Activated CD4-positive, alpha-beta memory T cell treated with anti-CD3 and anti-CD28 coated beads, Interleukin-2, amount 10 ng/mL, durations not matched to agents 7 days and 5 days (primary cell): Measurements from ENCODE around the gene B4GALNT2. TPM values are rescaled to one million over a fixed set of nuclear protein-coding genes. Genes with fewer than 3 reads are reported as not detected.
"Not testable (repeated sequence)": the region's sequence is repeated elsewhere in the genome, so short reads cannot be mapped to it uniquely, and the experiment has no call there.

Source experiments
- CTCF ChIA-PET: fragments of 350-600 bp; sonication (Branson Sonifier 250); formaldehyde crosslinking; loops from one replicate; lab custom pipeline; 2021; ENCODE audit warnings: antibody characterized with exemption, inconsistent platforms; lab: Charles Lee
- POLR2A ChIA-PET: fragments of 350-600 bp; sonication (Branson Sonifier 250); formaldehyde crosslinking; loops from one replicate; lab custom pipeline; 2021; ENCODE audit warnings: antibody characterized with exemption; lab: Charles Lee
- DNase-seq: peaks from one replicate; pipeline ENCODE4 v3.0.0-alpha.2; 2020
- H3K27ac Mint-ChIP-seq: one replicate; pipeline ENCODE4 v1.8.0; 2021; ENCODE audit warnings: mild to moderate bottlenecking, mixed read lengths
- H3K27me3 Mint-ChIP-seq: one replicate; pipeline ENCODE4 v1.8.0; 2021; ENCODE audit warnings: mixed read lengths
- H3K36me3 Mint-ChIP-seq: one replicate; pipeline ENCODE4 v1.8.0; 2021; ENCODE audit warnings: low read depth, mixed read lengths
- H3K4me1 Mint-ChIP-seq: one replicate; pipeline ENCODE4 v1.8.0; 2021; ENCODE audit warnings: mixed read lengths
- H3K4me3 Mint-ChIP-seq: one replicate; pipeline ENCODE4 v1.8.0; 2021; ENCODE audit warnings: mild to moderate bottlenecking, mixed read lengths
- H3K9me3 Mint-ChIP-seq: one replicate; pipeline ENCODE4 v1.8.0; 2021; ENCODE audit warnings: mixed read lengths
- total RNA-seq, 2 experiments: library from RNA; stranded (reverse); gene quantifications; one replicate each; pipeline ENCODE4 v1.2.3, GENCODE V29; 2021

B4GALNT2 gene, protein sequence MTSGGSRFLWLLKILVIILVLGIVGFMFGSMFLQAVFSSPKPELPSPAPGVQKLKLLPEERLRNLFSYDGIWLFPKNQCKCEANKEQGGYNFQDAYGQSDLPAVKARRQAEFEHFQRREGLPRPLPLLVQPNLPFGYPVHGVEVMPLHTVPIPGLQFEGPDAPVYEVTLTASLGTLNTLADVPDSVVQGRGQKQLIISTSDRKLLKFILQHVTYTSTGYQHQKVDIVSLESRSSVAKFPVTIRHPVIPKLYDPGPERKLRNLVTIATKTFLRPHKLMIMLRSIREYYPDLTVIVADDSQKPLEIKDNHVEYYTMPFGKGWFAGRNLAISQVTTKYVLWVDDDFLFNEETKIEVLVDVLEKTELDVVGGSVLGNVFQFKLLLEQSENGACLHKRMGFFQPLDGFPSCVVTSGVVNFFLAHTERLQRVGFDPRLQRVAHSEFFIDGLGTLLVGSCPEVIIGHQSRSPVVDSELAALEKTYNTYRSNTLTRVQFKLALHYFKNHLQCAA
- not detected for total RNA-seq

DNA sequence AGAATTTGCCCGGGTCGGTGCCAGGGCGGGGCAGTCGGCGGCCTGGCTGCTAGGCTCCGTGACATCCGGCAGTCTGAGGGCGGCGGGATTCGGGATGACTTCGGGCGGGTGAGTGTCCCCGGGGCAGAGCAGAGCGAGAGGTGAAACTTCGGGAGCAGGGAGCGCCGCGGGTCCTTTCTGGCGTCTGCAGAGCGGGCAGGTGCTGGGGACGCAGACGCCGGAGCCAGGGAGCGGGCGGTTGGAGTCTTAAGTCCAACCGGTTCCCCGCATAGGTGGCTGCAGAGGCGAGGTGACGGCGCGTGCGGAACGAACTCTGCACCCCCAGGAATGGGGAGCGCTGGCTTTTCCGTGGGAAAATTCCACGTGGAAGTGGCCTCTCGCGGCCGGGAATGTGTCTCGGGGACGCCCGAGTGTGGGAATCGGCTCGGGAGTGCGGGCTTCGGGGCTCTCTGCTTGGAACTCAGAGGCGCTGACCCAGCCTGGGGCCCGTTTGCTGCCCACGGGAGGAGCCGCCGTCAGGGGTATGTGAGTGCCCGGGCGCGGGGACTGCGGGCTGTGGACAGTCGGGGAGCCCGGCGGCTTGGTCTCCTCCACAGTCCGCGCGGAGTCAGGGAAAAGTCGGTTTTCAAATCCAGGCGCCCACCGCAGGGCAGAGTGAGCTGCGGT lies at the start of gene B4GALNT2:
Gene B4GALNT2, plus strand, starts transcription at position 71 of the 666 bp plus-strand sequence. Its CDS starts 24 bp downstream, at position 95.
- Mint-ChIP-seq H3K36me3 (no peaks in the 10 kb centered on the region), H3K9me3 (no peaks in the 10 kb centered on the region), H3K27me3 (peaks cover 65% of the 10 kb centered on the region), H3K4me1 (peaks cover 7% of the 10 kb centered on the region), H3K4me3 (no peak within 1 kb of the TSS), H3K27ac (no peak within 1 kb of the TSS)
- DNase-seq = no peak
- ChIA-PET CTCF (no interaction called here), POLR2A (no interaction called here)

DNA sequence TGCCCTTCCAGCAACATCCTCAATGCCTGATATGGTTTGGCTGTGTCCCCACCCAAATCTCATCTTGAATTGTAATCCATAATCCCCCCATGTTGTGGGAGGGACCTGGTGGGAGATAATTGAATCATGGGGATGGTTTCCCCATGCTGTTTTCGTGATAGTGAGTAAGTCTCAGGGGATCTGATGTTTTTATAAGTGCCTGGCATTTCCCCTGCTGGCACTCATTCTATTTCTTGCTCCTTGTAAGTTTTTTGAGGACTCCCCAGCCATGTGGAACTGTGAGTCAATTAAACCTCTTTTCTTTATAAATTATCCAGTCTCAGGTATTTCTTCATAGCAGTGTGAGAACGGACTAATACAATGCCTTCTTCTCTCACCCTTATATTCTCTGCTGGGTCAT lies 47.5 kb upstream of the B4GALNT2 start:
- CTCF ChIA-PET, H3K36me3 Mint-ChIP-seq, H3K4me1 Mint-ChIP-seq, DNase-seq, H3K9me3 Mint-ChIP-seq, POLR2A ChIA-PET, H3K27ac Mint-ChIP-seq, H3K4me3 Mint-ChIP-seq: not testable (repeated sequence)
- H3K27me3 Mint-ChIP-seq = peaks cover 31% of the 10 kb centered on the region

DNA sequence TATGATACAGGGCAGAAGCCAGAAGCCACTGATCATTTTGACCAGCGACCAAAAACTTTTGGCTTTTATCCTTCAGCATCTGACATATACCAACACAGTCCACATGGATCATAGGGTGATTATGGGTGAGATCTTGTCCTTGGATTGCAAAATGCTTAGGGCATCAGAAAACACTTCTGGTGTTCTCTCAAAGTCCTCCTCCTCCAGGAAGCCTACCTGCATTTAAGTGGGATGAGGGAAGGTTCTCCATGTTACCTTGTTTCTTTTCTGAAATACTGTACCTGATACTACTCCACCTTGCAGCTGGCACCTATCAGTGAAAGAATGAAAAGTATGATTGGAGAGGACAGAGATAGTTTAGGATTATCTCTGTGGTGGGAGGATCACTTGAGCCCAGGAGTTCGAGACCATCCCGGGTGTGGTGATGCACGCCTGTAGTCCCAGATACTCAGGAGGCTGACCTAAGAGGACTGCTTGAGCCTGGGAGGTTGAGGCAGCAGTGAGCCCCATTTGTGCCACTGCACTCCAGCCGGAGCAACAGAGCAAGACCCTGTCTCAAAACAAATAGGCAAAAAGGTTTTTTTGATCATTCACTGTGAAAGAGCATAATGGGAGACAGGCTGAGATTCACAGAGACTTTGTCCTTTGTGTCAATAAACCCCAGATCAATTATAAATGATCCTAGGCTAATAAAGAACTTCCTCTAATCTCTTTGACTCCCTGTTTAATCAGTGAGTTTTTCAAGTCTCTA lies 46.8 kb upstream of the B4GALNT2 start:
- Mint-ChIP-seq H3K9me3 (no peaks in the 10 kb centered on the region), H3K4me1 (peaks cover 2% of the 10 kb centered on the region), H3K27ac (no peak overlapping the region), H3K36me3 (no peaks in the 10 kb centered on the region), H3K4me3 (no peak overlapping the region), H3K27me3 (peaks cover 31% of the 10 kb centered on the region)
- POLR2A ChIA-PET = no interaction called here
- CTCF ChIA-PET = no interaction called here
- no peak for DNase-seq

DNA sequence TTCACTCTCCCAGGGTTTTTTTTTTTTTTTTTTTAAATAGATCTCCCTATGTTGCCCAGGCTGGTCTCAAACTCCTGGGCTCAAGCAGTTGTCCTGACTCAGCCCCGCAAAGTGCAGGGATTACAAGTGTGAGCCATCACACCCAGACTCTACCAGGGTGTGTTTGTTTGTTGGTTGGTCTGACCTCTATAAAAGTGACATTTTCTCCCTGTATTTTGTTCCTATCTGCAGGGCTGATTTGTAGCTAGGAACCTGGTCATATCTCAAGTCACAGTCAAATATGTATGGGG lies 46.3 kb upstream of the B4GALNT2 start:
- Mint-ChIP-seq H3K9me3 (no peaks in the 10 kb centered on the region), H3K27me3 (peaks cover 28% of the 10 kb centered on the region), H3K27ac (no peak overlapping the region), H3K36me3 (no peaks in the 10 kb centered on the region), H3K4me3 (no peak overlapping the region), H3K4me1 (peaks cover 2% of the 10 kb centered on the region)
- ChIA-PET POLR2A (no interaction called here), CTCF (no interaction called here)
- no peak for DNase-seq

- Mint-ChIP-seq H3K9me3 (no peaks in the 10 kb centered on the region), H3K36me3 (no peaks in the 10 kb centered on the region), H3K4me3 (no peak overlapping the region), H3K4me1 (peaks cover 2% of the 10 kb centered on the region), H3K27me3 (peaks cover 26% of the 10 kb centered on the region), H3K27ac (no peak overlapping the region)
- no peak for DNase-seq
- ChIA-PET POLR2A (no interaction called here), CTCF (no interaction called here)
Measured at GRCh38 chr17:49086649-49087048, 45.9 kb upstream of the B4GALNT2 start.

GRCh38 chr17:49089094-49089493 lies 43.5 kb upstream of the B4GALNT2 start:
- Mint-ChIP-seq H3K4me3 (no peak overlapping the region), H3K9me3 (no peaks in the 10 kb centered on the region), H3K27me3 (peaks cover 26% of the 10 kb centered on the region), H3K36me3 (no peaks in the 10 kb centered on the region), H3K27ac (no peak overlapping the region), H3K4me1 (peaks cover 2% of the 10 kb centered on the region)
- CTCF ChIA-PET = no interaction called here
- DNase-seq = no peak
- POLR2A ChIA-PET = no interaction called here

- Mint-ChIP-seq H3K27me3 (peaks cover 17% of the 10 kb centered on the region), H3K27ac (no peak overlapping the region)
- POLR2A ChIA-PET = no interaction called here
Measured at GRCh38 chr17:49090878-49091594, 41.5 kb upstream of the B4GALNT2 start.

DNA sequence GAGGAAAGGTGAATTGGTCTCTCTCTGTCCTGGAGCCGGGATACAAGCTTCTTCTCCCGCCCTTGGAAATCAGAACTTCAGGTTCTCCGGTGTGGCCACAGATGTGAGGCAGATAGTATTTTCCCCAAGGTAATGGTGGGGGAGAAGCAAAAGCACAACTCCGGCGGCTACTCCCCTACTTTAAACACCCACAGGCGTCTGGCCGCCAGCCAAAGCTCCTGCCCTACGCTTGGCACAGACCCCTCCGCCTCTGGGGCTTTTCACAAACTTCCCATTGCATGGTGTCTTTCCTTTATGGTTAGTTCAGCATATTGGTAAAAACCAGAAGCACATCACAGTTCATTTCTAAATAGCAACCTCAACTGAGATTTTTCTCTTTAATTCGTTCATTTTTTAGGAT lies 39.4 kb upstream of the B4GALNT2 start:
- Mint-ChIP-seq H3K9me3 (no peaks in the 10 kb centered on the region), H3K4me1 (no peaks in the 10 kb centered on the region), H3K4me3 (no peak overlapping the region), H3K36me3 (no peaks in the 10 kb centered on the region), H3K27me3 (peaks cover 4% of the 10 kb centered on the region), H3K27ac (no peak overlapping the region)
- no peak for DNase-seq
- POLR2A ChIA-PET = no interaction called here
- CTCF ChIA-PET = no interaction called here

More at GRCh38 chr17:49090878-49091594, 41.5 kb upstream of the B4GALNT2 start:
- no peaks in the 10 kb centered on the region for H3K36me3 Mint-ChIP-seq
- DNase-seq = no peak
- H3K4me3 Mint-ChIP-seq = no peak overlapping the region
- peaks cover 2% of the 10 kb centered on the region for H3K4me1 Mint-ChIP-seq
- no peaks in the 10 kb centered on the region for H3K9me3 Mint-ChIP-seq
- CTCF ChIA-PET = no interaction called here

DNA sequence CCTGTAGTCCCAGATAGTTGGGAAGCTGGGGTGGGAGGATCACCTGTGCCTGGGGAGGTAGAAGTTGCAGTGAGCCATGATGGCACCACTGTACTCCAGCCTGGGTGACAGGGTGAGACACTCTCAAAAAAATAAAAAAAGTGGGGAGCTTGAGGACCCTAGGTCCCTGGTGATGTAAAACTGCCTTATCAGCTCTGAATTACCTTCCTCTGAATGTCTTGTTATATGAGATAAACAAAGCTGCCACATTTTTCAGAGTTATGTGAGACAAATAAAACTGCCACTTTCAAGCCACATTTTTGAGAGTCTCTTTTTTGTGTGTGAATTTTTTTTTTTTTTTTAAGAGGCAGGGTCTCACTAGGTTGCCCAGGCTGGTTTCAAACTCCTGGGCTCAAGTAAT lies 32.0 kb upstream of the B4GALNT2 start:
- no peak overlapping the region for H3K27ac Mint-ChIP-seq
- POLR2A ChIA-PET = no interaction called here
- CTCF ChIA-PET = no interaction called here
- H3K9me3 Mint-ChIP-seq = no peaks in the 10 kb centered on the region
- H3K4me1 Mint-ChIP-seq = no peaks in the 10 kb centered on the region
- no peaks in the 10 kb centered on the region for H3K36me3 Mint-ChIP-seq
- H3K4me3 Mint-ChIP-seq = no peak overlapping the region
- peaks cover 8% of the 10 kb centered on the region for H3K27me3 Mint-ChIP-seq
- DNase-seq = no peak

- Mint-ChIP-seq H3K4me1 (no peaks in the 10 kb centered on the region), H3K4me3 (no peak overlapping the region), H3K9me3 (no peaks in the 10 kb centered on the region), H3K36me3 (no peaks in the 10 kb centered on the region), H3K27me3 (peaks cover 11% of the 10 kb centered on the region), H3K27ac (no peak overlapping the region)
- ChIA-PET POLR2A (no interaction called here), CTCF (no interaction called here)
- DNase-seq = no peak
Measured at GRCh38 chr17:49101054-49101534, 31.5 kb upstream of the B4GALNT2 start.

DNA sequence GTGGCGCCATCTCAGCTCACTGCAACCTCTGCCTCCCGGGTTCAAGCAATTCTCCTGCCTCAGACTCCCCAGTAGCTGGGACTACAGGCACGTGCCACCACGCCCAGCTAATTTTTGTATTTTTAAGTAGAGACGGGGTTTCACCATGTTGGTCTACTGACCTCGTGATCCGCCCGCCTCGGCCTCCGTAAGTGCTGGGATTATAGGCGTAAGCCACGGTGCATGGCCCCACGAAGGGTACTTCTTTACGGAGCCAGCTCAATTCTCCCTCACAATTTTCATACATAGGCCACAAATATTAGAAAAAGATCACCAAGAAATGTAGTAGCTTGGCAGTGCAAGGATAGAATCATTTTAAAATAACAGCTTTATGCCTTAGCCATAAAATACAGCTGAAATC lies 29.2 kb upstream of the B4GALNT2 start:
- CTCF ChIA-PET, POLR2A ChIA-PET: not testable (repeated sequence)
- peaks cover 16% of the 10 kb centered on the region for H3K27me3 Mint-ChIP-seq

DNA sequence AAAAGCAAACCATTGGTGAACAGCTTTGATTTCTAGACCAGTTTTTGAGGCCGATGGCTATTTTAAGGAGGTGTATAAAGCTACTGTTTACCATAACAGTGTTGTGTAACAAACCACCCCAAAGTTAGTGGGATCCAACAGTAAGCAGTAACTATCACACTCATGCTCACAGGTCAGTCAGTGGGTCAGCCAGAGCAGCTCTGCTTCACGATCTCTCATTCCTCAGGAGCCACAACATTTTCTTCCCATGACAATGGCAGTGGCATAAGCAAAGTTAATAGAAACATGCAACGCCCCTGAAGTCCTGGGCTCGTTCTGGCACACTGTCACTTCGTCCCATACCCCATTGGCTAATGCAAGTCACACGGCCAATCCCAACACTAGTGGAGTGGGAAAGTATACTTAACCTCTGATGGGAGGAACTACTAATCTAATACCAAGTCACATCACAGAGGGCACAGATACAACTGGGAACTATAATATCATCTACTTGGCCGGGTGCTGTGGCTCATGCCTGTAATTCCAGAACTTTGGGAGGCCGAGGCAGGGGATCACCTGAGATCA lies 28.0 kb upstream of the B4GALNT2 start:
- H3K27ac Mint-ChIP-seq = no peak overlapping the region
- H3K27me3 Mint-ChIP-seq = peaks cover 19% of the 10 kb centered on the region
- no peak for DNase-seq
- no peaks in the 10 kb centered on the region for H3K4me1 Mint-ChIP-seq
- ChIA-PET CTCF (interaction anchor here (1.0 kb wide), 1 partner anchor 11 kb away, joined by 3 read pairs; no protein-coding TSS in a partner anchor), POLR2A (no interaction called here)
- H3K9me3 Mint-ChIP-seq = no peaks in the 10 kb centered on the region
- H3K36me3 Mint-ChIP-seq = no peaks in the 10 kb centered on the region
- no peak overlapping the region for H3K4me3 Mint-ChIP-seq

More for the DNA sequence above, 29.2 kb upstream of the B4GALNT2 start:
- not testable (repeated sequence) for H3K4me1 Mint-ChIP-seq, DNase-seq, H3K9me3 Mint-ChIP-seq, H3K36me3 Mint-ChIP-seq, H3K27ac Mint-ChIP-seq, H3K4me3 Mint-ChIP-seq
